ENCODE data around the gene FAM240A.

FAM240A gene

GRCh38 chr3:46660003-46660402 is 47.7 kb downstream of the FAM240A start:
- Histone ChIP-seq H3K4me1 (ENCODE audit: insufficient read depth, low read length) (peaks cover 5% of the 10 kb centered on the region), H3K9me3 (ENCODE audit: low read length) (no peaks in the 10 kb centered on the region), H3K9ac (ENCODE audit: low read length) (no peak overlapping the region), H3K27ac (ENCODE audit: low read depth, low read length) (no peak overlapping the region), H3K27me3 (ENCODE audit: control insufficient read depth in 1 of 2, insufficient read depth in 2 of 2, low read length in 2 of 2) (no peaks in the 10 kb centered on the region), H3K4me3 (ENCODE audit: low read depth in 1 of 2, low read length in 2 of 2) (no peak overlapping the region), H3K36me3 (ENCODE audit: insufficient read depth, low read length) (no peaks in the 10 kb centered on the region)

- Histone ChIP-seq H3K4me1 (ENCODE audit: insufficient read depth, low read length) (peaks cover 5% of the 10 kb centered on the region), H3K27ac (ENCODE audit: low read depth, low read length) (no peak overlapping the region), H3K9me3 (ENCODE audit: low read length) (no peaks in the 10 kb centered on the region), H3K9ac (ENCODE audit: low read length) (no peak overlapping the region), H3K36me3 (ENCODE audit: insufficient read depth, low read length) (no peaks in the 10 kb centered on the region), H3K27me3 (ENCODE audit: control insufficient read depth in 1 of 2, insufficient read depth in 2 of 2, low read length in 2 of 2) (no peaks in the 10 kb centered on the region), H3K4me3 (ENCODE audit: low read depth in 1 of 2, low read length in 2 of 2) (no peak overlapping the region)
Measured at GRCh38 chr3:46660543-46661523, 48.5 kb downstream of the FAM240A start.

GRCh38 chr3:46661776-46662766 is 49.7 kb downstream of the FAM240A start:
- no peaks in the 10 kb centered on the region for H3K27me3 ChIP-seq (ENCODE audit: control insufficient read depth in 1 of 2, insufficient read depth in 2 of 2, low read length in 2 of 2)
- no peaks in the 10 kb centered on the region for H3K36me3 ChIP-seq (ENCODE audit: insufficient read depth, low read length)
- no peak overlapping the region for H3K4me3 ChIP-seq (ENCODE audit: low read depth in 1 of 2, low read length in 2 of 2)
- H3K4me1 ChIP-seq (ENCODE audit: insufficient read depth, low read length): peaks cover 17% of the 10 kb centered on the region
- H3K9ac ChIP-seq (ENCODE audit: low read length): no peak overlapping the region
- H3K9me3 ChIP-seq (ENCODE audit: low read length): no peaks in the 10 kb centered on the region
- H3K27ac ChIP-seq (ENCODE audit: low read depth, low read length): no peak overlapping the region

- Histone ChIP-seq H3K9me3 (ENCODE audit: low read length) (no peaks in the 10 kb centered on the region), H3K4me1 (ENCODE audit: insufficient read depth, low read length) (peaks cover 17% of the 10 kb centered on the region), H3K4me3 (ENCODE audit: low read depth in 1 of 2, low read length in 2 of 2) (no peak overlapping the region), H3K36me3 (ENCODE audit: insufficient read depth, low read length) (no peaks in the 10 kb centered on the region), H3K27ac (ENCODE audit: low read depth, low read length) (no peak overlapping the region), H3K9ac (ENCODE audit: low read length) (no peak overlapping the region), H3K27me3 (ENCODE audit: control insufficient read depth in 1 of 2, insufficient read depth in 2 of 2, low read length in 2 of 2) (no peaks in the 10 kb centered on the region)
Measured at GRCh38 chr3:46662771-46663551, 50.6 kb downstream of the FAM240A start.

GRCh38 chr3:46663591-46664135 is 51.3 kb downstream of the FAM240A start:
- H3K36me3 ChIP-seq (ENCODE audit: insufficient read depth, low read length): no peaks in the 10 kb centered on the region
- no peaks in the 10 kb centered on the region for H3K27me3 ChIP-seq (ENCODE audit: control insufficient read depth in 1 of 2, insufficient read depth in 2 of 2, low read length in 2 of 2)
- no peak overlapping the region for H3K9ac ChIP-seq (ENCODE audit: low read length)
- H3K4me1 ChIP-seq (ENCODE audit: insufficient read depth, low read length): peaks cover 17% of the 10 kb centered on the region
- H3K9me3 ChIP-seq (ENCODE audit: low read length): no peaks in the 10 kb centered on the region
- no peak overlapping the region for H3K4me3 ChIP-seq (ENCODE audit: low read depth in 1 of 2, low read length in 2 of 2)
- H3K27ac ChIP-seq (ENCODE audit: low read depth, low read length): no peak overlapping the region

- Histone ChIP-seq H3K4me1 (ENCODE audit: insufficient read depth, low read length) (peaks cover 17% of the 10 kb centered on the region), H3K9ac (ENCODE audit: low read length) (no peak overlapping the region), H3K27me3 (ENCODE audit: control insufficient read depth in 1 of 2, insufficient read depth in 2 of 2, low read length in 2 of 2) (no peaks in the 10 kb centered on the region), H3K36me3 (ENCODE audit: insufficient read depth, low read length) (no peaks in the 10 kb centered on the region), H3K27ac (ENCODE audit: low read depth, low read length) (no peak overlapping the region), H3K9me3 (ENCODE audit: low read length) (no peaks in the 10 kb centered on the region), H3K4me3 (ENCODE audit: low read depth in 1 of 2, low read length in 2 of 2) (no peak overlapping the region)
Measured at GRCh38 chr3:46664188-46664970, 52.1 kb downstream of the FAM240A start.

GRCh38 chr3:46664971-46665762 is 52.8 kb downstream of the FAM240A start:
- no peaks in the 10 kb centered on the region for H3K27me3 ChIP-seq (ENCODE audit: control insufficient read depth in 1 of 2, insufficient read depth in 2 of 2, low read length in 2 of 2)
- H3K9ac ChIP-seq (ENCODE audit: low read length): no peak overlapping the region
- H3K36me3 ChIP-seq (ENCODE audit: insufficient read depth, low read length): no peaks in the 10 kb centered on the region
- H3K27ac ChIP-seq (ENCODE audit: low read depth, low read length): no peak overlapping the region
- H3K9me3 ChIP-seq (ENCODE audit: low read length): no peaks in the 10 kb centered on the region
- peaks cover 17% of the 10 kb centered on the region for H3K4me1 ChIP-seq (ENCODE audit: insufficient read depth, low read length)
- no peak overlapping the region for H3K4me3 ChIP-seq (ENCODE audit: low read depth in 1 of 2, low read length in 2 of 2)

- Histone ChIP-seq H3K9me3 (ENCODE audit: low read length) (no peaks in the 10 kb centered on the region), H3K27me3 (ENCODE audit: control insufficient read depth in 1 of 2, insufficient read depth in 2 of 2, low read length in 2 of 2) (no peaks in the 10 kb centered on the region), H3K36me3 (ENCODE audit: insufficient read depth, low read length) (no peaks in the 10 kb centered on the region), H3K4me3 (ENCODE audit: low read depth in 1 of 2, low read length in 2 of 2) (no peak overlapping the region), H3K9ac (ENCODE audit: low read length) (no peak overlapping the region), H3K27ac (ENCODE audit: low read depth, low read length) (no peak overlapping the region), H3K4me1 (ENCODE audit: insufficient read depth, low read length) (peaks cover 17% of the 10 kb centered on the region)
Measured at GRCh38 chr3:46665763-46666452, 53.6 kb downstream of the FAM240A start.

- Histone ChIP-seq H3K9me3 (ENCODE audit: low read length) (no peaks in the 10 kb centered on the region), H3K9ac (ENCODE audit: low read length) (no peak overlapping the region), H3K27ac (ENCODE audit: low read depth, low read length) (no peak overlapping the region), H3K4me3 (ENCODE audit: low read depth in 1 of 2, low read length in 2 of 2) (no peak overlapping the region), H3K36me3 (ENCODE audit: insufficient read depth, low read length) (no peaks in the 10 kb centered on the region), H3K27me3 (ENCODE audit: control insufficient read depth in 1 of 2, insufficient read depth in 2 of 2, low read length in 2 of 2) (no peaks in the 10 kb centered on the region), H3K4me1 (ENCODE audit: insufficient read depth, low read length) (peaks cover 17% of the 10 kb centered on the region)
Measured at GRCh38 chr3:46666453-46666845, 54.1 kb downstream of the FAM240A start.

Measured in muscle layer of colon (tissue), 2 donors.